ENCODE data around the gene PGPEP1.

PGPEP1 gene, protein sequence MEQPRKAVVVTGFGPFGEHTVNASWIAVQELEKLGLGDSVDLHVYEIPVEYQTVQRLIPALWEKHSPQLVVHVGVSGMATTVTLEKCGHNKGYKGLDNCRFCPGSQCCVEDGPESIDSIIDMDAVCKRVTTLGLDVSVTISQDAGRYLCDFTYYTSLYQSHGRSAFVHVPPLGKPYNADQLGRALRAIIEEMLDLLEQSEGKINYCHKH

DNA sequence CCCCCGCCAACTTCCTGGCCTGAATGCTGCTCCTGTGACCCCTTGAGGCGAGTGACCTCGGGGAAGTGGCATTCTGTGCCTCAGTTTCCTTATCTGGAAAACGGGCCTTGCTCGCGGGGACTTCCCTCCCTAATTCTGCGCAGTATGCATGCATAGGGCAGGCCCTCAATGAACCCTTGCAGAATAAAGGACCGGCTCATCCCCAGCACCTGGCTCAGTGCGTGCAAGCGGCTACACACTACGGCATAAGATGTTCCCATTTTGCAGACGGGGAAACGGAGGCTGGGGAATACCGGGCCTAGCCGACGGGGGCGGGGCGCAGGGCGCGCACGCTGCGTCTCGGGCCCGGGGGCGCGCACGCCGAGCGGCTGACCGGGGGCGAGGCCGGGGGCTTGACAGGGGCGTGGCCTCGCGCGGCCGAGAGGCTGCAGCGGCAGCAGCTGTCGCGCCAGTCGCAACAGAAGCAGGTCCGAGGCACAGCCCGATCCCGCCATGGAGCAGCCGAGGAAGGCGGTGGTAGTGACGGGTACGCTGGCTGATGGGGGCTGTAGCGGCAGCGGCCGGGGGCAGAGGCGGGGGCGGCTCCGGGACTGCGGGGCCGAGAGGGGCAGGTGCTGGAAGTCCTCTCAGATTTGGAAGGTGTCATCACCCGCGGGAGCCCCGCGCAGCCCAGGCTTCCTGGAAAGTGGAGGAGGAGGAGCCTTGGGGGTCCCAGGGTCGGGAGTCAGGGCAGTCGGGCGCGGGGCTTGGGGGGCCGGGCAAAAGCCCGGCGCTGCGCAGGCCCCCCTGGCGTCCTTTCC lies at the start of gene PGPEP1:
Gene PGPEP1, plus strand, starts transcription at position 409 of the 800 bp plus-strand sequence. Its CDS starts 84 bp downstream, at position 493.
- peak; percentile 57 for DNase-seq

DNA sequence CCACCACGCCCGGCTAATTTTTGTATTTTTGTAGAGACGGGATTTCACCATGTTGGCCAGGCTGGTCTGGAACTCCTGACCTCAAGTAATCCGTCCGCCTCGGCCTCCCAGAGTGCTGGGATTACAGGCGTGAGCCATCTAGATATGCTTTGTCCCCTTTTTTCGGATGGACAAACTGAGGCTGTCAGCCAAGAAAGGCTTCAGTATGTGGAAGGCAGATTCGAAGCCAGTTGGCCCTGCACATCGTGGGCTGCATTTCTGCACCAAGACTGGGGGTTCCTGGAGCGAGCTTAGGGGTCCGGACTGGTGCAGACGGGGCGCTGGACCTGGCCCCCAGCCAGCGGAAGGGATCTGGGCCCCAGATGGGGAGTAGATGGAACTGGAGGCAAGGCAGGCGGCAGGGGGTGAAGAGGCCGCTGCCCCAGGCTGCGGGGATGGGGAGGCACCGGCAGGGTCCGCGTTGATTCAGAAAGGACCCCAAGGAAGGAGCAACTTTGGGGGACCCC lies 49.3 kb upstream of the PGPEP1 start:
- DNase-seq, result no peak

DNA sequence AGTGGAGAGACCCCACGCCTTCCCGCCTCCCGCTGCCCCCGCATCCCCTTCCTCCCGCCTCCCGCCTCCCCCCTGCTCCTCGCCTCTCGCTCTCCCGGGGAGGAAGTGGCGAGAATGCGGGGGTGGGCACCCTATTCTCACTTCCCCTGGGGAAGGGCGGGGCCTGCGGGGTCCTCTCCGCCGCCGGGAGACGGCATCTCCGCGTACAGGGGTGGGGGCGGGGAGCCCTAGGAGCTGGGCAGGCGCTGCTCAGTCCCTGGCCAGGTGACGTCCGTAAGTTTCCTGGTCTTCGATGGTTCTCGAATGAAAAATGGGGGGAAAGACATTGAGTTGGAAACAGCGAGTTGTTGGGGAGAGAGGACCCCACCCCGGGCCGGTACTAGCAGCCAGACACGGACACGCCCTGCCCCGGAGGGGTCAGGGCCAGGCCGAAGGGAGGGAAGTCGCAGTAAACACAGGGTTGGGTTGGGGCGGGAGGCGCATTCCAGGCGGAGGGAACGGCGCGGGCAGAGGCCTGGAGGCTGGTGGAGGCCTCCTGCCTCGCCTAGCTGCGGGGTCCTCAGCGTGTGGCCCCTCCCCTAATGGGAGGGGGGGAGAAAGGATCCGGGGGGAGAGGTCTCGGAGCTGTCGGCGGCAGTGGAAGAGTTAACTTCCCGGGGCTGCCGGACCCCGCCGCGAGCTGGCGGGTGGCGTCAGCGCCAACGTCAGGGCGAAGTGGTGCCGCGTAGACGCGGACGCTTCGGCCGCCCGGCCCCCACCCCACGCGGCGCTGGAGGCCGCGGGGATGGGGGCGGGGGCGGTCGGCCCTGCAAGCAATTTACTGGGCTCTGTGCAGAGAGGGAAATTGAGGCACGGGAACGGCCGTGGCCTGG lies 48.6 kb upstream of the PGPEP1 start:
- peak; percentile 95 for DNase-seq

DNA sequence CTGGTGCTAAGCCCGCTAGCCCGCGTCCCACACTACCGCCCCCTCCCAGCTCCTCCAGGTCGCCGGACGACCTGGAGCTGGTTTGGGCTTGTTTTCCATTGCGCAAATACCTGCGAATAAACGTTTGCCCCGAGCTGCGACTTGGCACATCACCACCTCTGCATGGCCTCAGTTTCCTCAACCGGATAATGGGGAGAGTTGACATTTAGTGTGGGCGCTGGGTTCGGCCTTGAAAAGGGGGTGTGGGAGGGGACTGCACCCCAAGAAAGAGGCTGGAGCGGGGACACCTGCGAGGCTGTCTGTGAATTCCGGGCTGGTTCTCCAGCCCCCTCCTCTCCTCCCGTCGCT lies 48.0 kb upstream of the PGPEP1 start:
- no peak for DNase-seq

DNA sequence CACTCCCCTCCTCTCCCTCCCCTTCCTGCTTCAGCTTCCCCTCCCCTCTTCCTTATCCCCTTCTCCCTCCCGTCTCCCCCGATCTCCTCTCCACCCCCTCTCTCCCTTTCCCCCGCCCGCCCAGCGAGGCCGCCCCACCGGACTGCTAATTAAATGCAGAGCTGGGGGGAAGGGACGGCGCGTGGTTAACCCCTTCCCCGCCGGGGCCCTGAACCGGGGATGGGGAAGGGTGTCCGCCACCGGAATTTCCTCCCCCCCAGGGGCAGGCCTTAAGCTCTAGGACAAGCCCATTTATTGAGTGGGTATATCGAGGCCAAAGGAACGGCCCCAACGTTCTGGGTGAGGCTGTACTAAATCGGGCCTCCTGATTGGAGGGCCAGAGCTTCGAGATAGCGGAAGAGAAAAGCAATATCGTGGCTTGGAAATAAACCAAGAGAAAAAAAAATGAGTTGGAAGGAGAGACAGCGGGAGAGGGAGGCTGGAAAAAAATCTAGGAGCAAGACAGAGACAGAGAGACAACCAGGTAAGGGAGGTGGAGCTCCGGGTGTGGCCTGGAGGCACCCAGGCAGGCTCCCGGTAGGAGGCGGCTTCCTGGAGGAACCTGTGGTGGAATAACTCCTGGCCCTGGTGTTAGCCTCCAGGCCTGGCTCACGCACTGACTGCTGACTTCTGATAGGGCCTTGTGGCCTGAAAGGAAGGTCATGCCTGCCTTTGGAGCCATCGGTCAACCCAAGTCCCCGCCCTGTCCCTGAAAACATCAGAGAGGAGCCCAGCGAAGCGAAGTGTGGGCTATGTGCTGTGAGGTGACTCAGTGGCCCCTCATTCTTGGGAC lies 47.4 kb upstream of the PGPEP1 start:
- peak; percentile 69 for DNase-seq

DNA sequence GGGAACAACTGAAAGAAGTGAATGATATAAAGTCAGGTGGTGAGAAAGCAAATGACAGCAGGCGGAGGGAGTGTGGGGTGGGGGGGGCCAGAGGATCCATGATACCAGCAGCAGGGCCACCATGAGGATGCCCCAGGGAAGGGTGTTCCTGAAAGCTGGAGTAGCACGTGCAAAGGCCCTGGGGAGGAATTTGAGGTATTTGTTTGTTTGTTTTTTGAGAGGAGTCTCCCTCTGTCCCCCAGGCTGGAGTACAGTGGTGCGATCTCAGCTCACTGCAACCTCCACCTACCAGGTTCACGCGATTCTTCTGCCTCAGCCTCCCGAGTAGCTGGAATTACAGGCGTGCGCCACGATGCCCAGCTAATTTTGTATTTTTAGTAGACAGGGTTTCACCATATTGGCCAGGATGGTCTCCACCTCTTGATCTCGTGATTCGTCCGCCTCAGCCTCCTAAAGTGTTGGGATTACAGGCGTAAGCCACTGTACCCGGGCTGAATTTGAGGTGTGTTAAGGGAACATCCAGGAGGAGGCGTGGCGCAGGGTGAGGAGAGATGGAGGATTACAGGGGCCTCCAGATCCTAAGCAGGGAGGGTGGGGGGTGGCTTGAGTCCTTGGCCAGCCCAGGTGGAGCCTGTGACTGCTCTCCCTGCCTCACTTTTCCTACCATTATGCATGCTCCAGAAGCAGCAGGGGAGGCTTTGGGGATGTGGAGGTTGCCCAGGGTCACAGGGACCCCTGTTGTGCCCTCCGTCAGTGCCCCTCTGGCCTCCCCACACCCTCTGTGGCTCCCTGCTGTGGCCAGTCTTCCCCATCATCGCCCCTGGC lies 46.5 kb upstream of the PGPEP1 start:
- no peak for DNase-seq

DNA sequence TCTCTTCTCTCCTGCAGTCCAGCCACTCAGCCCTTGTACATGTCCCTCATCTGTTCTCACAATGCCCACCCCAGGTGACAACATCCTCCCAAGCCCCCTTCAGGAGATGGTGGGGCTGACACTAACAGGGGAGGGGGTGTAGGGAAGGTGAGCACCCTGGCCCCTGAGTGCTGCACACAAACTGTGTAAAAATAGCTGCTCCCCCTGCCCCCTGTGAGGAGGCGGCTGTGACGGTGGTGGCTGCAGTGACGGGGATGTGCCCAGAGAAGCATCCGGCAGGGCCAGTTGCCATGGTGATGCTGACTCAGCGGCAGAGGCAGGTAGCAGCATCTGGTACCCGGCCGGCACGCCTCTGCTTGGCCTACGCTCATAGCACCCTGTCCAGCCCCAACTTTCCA lies 45.9 kb upstream of the PGPEP1 start:
- DNase-seq, result no peak

DNA sequence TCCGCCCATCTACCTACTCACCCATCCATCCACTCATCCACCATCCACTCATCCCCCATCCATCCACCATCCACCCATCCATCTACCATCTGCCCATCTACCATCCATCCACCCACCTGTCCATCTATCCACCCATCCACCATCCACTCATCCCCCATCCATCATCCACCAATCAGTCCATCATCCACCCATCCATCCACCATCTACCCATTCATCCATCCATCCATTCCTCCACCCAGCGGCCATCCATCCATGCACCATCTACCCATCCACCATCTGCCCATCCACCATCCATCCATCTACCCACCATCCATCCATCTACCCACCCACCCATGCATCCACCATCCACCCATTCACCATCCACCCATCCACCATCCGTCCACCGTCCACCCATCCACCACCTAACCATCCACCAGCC lies 45.4 kb upstream of the PGPEP1 start:
- no peak for DNase-seq

DNA sequence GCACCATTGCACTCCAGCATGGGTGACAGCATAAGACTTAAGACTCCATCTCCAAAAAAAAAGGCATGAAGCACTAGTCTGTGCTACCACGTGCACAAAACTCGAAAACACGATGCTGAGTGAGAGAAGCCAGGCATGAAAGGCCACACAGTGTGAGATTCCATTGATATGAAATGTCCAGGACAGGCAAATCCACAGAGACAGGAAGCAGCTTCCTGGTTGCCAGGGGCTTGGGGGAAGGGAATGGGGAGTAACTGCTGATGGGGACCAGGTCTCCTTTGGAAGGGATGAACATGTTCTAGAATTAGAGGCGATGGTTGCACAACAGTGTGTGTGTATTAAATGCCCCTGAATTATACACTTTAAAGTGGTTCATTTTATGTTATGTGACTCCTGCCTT lies 43.1 kb upstream of the PGPEP1 start:
- no peak for DNase-seq

DNA sequence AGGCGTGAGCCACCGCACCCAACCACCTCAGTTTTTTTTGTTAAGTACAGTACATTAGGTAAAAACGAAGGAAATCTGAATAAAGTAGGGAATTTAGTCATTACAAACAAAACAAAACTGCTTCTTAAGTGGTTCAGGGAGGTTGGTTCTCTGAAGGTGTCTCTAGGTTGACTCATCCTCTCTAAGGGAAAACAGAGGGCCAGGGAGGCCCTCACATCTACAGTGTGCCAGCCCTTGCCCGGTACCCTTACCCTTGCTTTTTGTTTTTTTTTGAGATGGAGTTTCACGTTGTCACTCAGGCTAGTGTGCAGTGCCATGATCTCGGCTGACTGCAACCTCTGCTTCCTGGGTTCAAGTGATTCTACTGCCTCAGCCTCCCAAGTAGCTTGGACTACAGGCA lies 41.8 kb upstream of the PGPEP1 start:
- DNase-seq, result no peak

DNA sequence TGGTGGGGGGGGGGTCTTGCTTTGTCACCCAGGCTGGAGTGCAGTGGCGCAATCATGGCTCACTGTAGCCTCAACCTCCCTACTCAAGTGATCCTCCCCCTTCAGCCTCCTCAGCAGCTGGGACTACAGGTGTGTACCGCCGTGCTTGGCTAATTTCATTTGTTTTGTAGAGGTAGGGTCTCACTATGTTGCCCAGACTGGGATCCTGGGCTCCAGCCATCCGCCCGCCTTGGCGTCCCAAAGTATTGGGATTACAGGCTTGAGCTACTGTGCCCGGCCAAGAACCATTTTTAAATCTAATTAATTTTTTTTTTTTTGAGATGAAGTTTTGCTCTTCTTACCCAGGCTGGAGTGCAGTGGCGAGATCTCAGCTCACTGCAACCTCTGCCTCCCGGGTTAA lies 40.7 kb upstream of the PGPEP1 start:
- no peak for DNase-seq

DNA sequence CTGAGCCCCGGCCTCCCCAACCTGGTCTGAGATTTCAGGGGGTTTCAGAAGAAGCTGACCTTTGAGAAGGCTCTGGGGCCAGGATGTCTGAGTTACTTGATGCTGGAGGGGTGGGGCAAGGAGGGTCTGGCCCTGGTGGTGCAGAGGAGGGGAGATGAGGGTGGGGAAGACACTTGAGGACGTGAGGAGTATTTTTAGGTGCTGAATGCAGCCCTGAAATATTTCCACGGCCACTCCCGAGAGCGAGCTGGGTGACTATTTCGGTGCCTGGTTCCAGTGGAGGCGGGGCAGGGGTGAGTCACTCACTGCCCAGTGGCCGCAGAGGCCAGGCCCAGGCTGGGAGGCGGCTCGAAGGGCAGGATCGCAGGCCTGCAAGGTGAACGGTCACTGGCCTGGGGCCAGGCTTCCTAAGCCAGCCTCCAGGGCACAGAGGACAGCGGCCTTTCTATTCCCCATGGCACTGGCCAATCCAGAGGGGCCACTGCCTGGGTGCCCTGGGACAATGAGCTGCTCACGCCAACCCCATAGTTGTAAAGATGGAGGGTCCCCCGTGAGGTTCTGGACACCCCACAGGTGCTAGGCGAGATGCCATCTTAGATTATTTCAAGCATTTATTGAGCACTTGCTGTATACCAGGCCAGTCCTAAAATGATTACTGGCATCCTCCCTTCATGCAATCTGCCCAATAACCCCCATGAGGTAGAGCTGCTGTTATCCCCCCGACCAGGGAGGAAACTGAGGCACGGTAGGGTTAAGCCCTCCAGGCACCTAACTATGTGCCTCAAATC lies 39.3 kb upstream of the PGPEP1 start:
- DNase-seq, result peak; percentile 80

DNA sequence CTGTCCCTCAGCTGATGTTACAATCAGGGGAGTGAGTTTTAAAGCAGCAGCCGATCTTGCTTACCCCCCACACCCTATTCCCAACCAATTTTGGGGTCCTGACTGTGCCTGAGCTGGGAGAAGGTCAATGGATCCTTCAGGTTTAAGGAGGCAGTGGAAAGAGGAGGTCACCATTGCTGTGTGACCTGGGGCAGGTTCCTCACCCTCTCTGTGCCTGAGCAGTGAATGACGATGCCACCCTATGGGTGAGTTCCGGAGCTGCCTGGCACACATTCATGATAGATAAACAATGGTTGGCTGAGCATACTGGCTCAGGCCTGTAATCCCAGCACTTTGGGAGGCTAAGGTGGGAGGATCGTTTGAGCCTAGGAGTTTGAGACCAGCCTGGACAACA lies 38.7 kb upstream of the PGPEP1 start:
- DNase-seq, result no peak

DNA sequence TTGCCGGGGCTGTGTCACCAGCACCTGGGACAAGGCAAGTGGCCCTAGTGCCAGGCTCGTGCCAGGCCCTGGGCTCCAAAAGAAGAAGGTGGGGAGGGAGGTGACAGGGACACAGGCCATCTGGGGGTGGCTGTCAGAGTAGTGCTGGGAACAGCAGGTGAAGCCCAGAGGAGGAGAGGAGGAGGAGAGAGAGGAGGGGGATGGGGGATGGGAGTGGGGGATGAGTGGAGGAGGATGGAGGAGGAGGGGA lies 36.3 kb upstream of the PGPEP1 start:
- no peak for DNase-seq

DNA sequence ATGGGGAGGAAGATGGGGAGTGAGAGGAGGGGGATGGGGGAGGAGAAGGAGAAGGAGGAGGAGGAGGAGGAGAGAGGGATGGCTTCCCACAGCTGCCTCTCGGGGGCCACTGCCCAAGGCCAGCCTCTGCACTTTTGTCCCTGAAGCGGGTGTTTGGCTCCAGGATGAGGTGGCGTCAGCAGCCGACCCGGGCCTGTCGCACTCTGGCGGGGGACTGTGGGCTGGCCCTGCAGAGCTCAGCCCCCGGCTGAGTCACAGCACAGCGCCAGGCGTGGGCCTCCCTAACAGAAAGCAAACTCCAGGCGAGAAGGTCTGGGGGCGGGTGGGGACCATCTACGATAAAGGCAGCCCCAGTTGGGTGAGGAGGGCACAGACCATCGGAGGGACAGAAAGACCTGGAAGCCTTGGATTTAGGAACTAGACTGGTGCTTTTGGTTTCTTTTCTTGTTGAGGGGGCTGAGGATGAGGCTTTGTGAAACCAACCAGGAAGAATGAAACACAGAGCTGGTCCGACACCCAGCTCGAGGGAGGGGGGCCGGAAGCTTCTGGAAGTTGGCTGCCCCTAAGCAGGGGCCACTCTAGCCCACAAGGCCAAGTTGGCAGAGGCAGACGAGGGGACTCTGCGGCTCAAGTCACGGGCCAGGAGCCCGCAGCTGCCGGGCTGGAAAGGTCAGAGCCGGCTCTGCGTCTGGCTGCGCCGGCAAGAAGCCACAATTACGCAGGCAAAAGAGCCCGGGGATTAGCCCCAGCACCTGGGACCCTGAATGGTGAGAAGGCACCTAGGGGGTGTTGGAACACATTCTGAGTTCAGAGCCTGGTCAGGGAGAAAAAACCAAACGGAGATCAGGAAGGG lies 35.7 kb upstream of the PGPEP1 start:
- peak; percentile 96 for DNase-seq

DNA sequence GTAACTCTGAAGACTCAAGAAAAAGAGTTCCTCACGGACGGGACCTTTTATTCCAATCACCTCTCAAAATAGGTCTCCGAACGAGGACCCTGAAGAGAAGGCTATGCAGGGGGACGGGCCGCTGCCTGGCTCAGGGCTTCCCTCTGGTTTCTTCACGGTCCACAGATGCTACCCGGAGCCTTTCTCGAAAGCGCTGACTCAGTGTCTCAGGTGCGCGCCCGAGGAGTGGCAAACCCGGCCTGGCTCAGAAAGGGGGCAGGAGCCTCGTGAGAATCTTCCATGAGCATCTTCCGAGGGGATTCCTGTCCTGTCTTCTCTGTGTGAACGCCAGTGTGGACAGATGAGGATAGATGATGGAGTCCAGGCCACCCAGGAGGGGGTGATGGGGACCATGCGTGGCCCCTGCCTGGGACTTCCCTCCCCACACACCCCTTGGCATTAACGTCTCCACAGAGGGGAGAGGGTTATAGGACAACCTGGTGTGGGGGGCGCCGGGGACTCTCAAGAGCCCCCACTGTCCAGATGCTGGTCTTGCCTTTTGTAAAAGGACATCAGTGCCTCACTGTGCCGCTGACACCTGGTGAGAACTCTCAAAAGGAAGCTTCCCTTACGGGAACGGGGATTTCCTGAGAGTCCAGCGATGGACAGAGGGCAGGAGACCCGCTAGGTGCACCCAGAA lies 34.0 kb upstream of the PGPEP1 start:
- no peak for DNase-seq

DNA sequence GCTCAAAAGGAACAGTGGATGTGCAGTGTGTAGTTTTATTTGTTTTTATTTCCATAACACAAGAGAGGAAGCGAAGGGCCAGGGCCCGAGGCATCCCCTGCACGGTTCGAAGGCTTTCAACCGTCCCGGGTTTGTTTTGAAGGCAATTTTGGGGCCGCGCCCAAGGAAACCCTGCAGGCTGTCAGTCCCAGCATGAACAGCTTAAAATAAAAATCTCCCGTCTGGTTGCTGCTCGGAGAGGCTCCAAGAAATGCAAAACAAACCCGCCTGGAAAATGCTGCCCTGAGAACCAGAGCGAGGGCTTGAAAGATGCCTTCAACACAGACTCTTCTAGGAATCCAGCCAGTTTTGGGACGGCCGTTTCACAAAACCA lies 33.5 kb upstream of the PGPEP1 start:
- no peak for DNase-seq

DNA sequence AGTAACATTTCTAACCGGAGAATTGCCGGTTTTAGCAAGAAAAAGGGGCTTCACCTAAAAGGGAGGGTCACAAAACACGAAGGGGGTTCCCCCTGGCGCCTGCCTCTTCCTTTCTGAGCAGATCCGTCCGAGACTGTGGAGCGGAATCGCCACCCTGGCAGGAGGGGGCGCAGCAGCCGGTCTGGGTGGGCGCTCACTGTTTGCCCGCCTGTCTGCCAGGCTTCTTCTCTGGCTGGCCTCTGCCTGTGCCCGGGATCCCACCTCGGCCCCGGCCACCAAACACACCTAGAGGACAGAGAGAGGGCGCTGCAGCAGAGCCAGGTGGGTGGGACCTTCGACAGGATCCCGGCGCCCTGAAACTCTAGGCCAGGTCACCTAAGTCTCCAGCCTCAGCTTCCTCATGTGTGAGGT lies 33.1 kb upstream of the PGPEP1 start:
- no peak for DNase-seq

All from inflammatory macrophage treated with lipopolysaccharide for 4 hours (primary cell).